Measurements from ENCODE around the gene DMRTA2.

DMRTA2 gene

DNA sequence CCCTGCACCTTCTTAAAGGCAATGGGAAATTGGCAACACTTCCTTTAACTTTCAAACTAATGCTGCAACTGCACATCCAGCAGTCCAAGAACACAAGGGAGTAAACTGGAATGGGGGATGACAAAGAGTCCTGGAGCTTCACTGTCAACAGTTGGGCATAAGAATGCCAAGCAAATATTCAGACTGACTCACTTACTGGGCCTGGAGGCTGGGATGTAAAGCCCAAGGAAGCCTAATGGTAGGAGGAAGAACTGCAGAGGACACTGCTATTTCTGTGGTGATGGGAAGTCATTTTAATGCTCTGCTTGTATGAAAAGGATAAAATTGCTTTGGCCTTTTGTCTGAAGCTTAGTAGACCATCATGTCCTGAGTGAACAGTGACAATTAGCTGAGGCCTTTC, 15.7 kb upstream of the DMRTA2 start:
- TF ChIP-seq GABPA (IDR thresholded peaks at IDR 0.05; ENCODE audit: low read depth), result no peak
- TF ChIP-seq POLR2AphosphoS5 (IDR thresholded peaks at IDR 0.05; ENCODE audit: low read depth), result no peak
- TF ChIP-seq, protein P1, sequence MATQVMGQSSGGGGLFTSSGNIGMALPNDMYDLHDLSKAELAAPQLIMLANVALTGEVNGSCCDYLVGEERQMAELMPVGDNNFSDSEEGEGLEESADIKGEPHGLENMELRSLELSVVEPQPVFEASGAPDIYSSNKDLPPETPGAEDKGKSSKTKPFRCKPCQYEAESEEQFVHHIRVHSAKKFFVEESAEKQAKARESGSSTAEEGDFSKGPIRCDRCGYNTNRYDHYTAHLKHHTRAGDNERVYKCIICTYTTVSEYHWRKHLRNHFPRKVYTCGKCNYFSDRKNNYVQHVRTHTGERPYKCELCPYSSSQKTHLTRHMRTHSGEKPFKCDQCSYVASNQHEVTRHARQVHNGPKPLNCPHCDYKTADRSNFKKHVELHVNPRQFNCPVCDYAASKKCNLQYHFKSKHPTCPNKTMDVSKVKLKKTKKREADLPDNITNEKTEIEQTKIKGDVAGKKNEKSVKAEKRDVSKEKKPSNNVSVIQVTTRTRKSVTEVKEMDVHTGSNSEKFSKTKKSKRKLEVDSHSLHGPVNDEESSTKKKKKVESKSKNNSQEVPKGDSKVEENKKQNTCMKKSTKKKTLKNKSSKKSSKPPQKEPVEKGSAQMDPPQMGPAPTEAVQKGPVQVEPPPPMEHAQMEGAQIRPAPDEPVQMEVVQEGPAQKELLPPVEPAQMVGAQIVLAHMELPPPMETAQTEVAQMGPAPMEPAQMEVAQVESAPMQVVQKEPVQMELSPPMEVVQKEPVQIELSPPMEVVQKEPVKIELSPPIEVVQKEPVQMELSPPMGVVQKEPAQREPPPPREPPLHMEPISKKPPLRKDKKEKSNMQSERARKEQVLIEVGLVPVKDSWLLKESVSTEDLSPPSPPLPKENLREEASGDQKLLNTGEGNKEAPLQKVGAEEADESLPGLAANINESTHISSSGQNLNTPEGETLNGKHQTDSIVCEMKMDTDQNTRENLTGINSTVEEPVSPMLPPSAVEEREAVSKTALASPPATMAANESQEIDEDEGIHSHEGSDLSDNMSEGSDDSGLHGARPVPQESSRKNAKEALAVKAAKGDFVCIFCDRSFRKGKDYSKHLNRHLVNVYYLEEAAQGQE (IDR thresholded peaks at IDR 0.05; ENCODE audit: insufficient replicate concordance, low read depth), result no peak
- TF ChIP-seq SPI1 (IDR thresholded peaks at IDR 0.05; ENCODE audit: borderline replicate concordance, low read depth), result no peak
- TF ChIP-seq, protein P2, sequence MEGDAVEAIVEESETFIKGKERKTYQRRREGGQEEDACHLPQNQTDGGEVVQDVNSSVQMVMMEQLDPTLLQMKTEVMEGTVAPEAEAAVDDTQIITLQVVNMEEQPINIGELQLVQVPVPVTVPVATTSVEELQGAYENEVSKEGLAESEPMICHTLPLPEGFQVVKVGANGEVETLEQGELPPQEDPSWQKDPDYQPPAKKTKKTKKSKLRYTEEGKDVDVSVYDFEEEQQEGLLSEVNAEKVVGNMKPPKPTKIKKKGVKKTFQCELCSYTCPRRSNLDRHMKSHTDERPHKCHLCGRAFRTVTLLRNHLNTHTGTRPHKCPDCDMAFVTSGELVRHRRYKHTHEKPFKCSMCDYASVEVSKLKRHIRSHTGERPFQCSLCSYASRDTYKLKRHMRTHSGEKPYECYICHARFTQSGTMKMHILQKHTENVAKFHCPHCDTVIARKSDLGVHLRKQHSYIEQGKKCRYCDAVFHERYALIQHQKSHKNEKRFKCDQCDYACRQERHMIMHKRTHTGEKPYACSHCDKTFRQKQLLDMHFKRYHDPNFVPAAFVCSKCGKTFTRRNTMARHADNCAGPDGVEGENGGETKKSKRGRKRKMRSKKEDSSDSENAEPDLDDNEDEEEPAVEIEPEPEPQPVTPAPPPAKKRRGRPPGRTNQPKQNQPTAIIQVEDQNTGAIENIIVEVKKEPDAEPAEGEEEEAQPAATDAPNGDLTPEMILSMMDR (IDR thresholded peaks at IDR 0.05; ENCODE audit: insufficient read depth, low read length), result no peak
- H3K4me3 ChIP-seq (replicated peaks; ENCODE audit: insufficient read depth, low read length), result no peak overlapping the region
- DNase-seq (ENCODE audit: low read depth in 1 of 2, low spot score in 1 of 2), result no peak
- no peaks in the 10 kb centered on the region for H3K27me3 ChIP-seq (ENCODE audit: insufficient read depth, poor library complexity, severe bottlenecking)
- no peak overlapping the region for H3K27ac ChIP-seq (replicated peaks)

DNA sequence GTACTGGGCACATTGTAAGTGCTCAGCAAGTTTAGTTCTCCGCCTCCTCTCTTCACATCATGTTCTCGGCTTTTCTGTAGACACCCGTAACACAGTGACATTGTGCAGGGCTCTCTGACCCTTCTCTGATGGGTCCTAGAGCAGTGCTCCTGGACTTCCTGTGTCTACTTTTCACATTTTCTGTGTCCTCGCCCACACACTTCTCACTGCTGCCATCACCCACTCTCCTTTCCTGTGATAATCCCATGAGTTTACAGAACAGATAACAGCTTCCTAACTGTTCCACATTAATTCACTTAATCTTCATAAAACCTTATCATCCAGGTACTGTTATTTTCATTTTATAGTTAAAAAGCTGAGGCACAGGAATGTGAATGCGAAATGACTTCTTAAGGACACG, 13.2 kb upstream of the DMRTA2 start:
- H3K27ac ChIP-seq (replicated peaks), result no peak overlapping the region
- H3K27me3 ChIP-seq (ENCODE audit: insufficient read depth, poor library complexity, severe bottlenecking), result peaks cover 5% of the 10 kb centered on the region
- no peak overlapping the region for H3K4me3 ChIP-seq (replicated peaks; ENCODE audit: insufficient read depth, low read length)
- DNase-seq (ENCODE audit: low read depth in 1 of 2, low spot score in 1 of 2), result no peak
- TF ChIP-seq GABPA (IDR thresholded peaks at IDR 0.05; ENCODE audit: low read depth) (no peak), SPI1 (IDR thresholded peaks at IDR 0.05; ENCODE audit: borderline replicate concordance, low read depth) (no peak), POLR2AphosphoS5 (IDR thresholded peaks at IDR 0.05; ENCODE audit: low read depth) (no peak)
- TF ChIP-seq, protein P2 (IDR thresholded peaks at IDR 0.05; ENCODE audit: insufficient read depth, low read length), result no peak
- TF ChIP-seq, protein P1 (IDR thresholded peaks at IDR 0.05; ENCODE audit: insufficient replicate concordance, low read depth), result no peak

DNA sequence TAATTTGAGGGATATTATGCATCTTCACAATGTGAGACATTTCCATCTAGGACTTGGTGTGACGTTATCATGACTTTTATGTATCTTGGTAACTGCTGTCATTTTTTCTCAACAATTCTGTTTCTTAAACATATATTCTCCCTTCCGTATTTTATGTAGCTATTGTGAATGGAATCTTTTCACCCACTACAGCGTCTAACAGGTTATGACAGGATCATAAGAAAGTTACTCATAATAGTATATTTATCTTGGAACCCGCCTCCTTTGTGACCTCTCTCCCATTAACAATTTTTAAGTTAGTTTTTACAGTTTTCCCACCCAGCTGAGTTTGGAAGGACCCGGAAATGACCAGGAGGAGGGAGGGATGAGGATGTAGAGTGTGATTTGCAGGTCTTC, 6.8 kb upstream of the DMRTA2 start:
- TF ChIP-seq, protein P1 (IDR thresholded peaks at IDR 0.05; ENCODE audit: insufficient replicate concordance, low read depth), result no peak
- TF ChIP-seq SPI1 (IDR thresholded peaks at IDR 0.05; ENCODE audit: borderline replicate concordance, low read depth) (no peak), POLR2AphosphoS5 (IDR thresholded peaks at IDR 0.05; ENCODE audit: low read depth) (no peak), GABPA (IDR thresholded peaks at IDR 0.05; ENCODE audit: low read depth) (no peak)
- TF ChIP-seq, protein P2 (IDR thresholded peaks at IDR 0.05; ENCODE audit: insufficient read depth, low read length), result no peak
- Histone ChIP-seq H3K4me3 (replicated peaks; ENCODE audit: insufficient read depth, low read length) (no peak overlapping the region), H3K27ac (replicated peaks) (no peak overlapping the region), H3K27me3 (ENCODE audit: insufficient read depth, poor library complexity, severe bottlenecking) (peaks cover 64% of the 10 kb centered on the region)
- no peak for DNase-seq (ENCODE audit: low read depth in 1 of 2, low spot score in 1 of 2)
